Coronary artery (tissue), 2 donors: ENCODE data around the gene RPS6KL1.

Source experiments
- DNase-seq: peaks from one replicate; pipeline ENCODE4 v3.0.0-alpha.2; 2017; ENCODE audit warnings: low spot score
- H3K27ac ChIP-seq, 2 donors: fragments of 200-600 bp; sonication (generic); one replicate each; pipeline ENCODE4 v1.5.1; 2016 to 2019
- H3K4me3 ChIP-seq: fragments of 200-600 bp; sonication (generic); 2 replicates; pipeline ENCODE4 v1.5.1; 2016; ENCODE audit warnings: mild to moderate bottlenecking, moderate library complexity
- CTCF ChIP-seq: fragments of 200-600 bp; sonication (generic); IDR thresholded peaks from one replicate; pipeline ENCODE4 v1.5.1; 2019; ENCODE audit warnings: antibody characterized with exemption

The RPS6KL1 gene

GRCh38 chr14:74865156-74865555, 57.9 kb downstream of the RPS6KL1 start:
- H3K27ac ChIP-seq = no peak overlapping the region
- no peak for DNase-seq
- no peak overlapping the region for H3K4me3 ChIP-seq
- no peak for TF ChIP-seq CTCF

GRCh38 chr14:74864198-74864597, 58.9 kb downstream of the RPS6KL1 start:
- no peak overlapping the region for H3K4me3 ChIP-seq
- TF ChIP-seq CTCF = no peak
- DNase-seq = no peak
- H3K27ac ChIP-seq = no peak overlapping the region

DNA sequence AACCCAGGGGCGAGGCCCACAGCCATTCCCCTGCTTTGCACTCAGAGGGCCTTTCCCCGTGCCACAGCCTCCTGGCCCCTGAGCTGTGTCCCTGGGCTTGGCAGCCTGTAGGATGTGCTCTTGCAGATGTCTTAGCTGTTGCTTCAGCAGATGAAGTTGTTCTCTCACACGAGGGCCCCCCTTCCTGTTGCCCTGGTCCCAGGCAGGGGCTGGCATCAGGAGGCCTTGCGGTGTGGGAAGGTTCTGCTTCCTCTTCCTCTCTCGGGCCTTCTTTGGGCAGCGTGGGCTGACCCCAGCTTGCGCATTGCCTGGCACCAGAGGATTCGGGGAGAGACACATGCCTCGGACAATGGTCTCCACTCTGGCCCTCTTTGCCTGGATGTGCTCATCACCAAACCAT, 59.8 kb downstream of the RPS6KL1 start:
- no peak for TF ChIP-seq CTCF
- Histone ChIP-seq H3K4me3 (no peak overlapping the region), H3K27ac (no peak overlapping the region)
- no peak for DNase-seq

DNA sequence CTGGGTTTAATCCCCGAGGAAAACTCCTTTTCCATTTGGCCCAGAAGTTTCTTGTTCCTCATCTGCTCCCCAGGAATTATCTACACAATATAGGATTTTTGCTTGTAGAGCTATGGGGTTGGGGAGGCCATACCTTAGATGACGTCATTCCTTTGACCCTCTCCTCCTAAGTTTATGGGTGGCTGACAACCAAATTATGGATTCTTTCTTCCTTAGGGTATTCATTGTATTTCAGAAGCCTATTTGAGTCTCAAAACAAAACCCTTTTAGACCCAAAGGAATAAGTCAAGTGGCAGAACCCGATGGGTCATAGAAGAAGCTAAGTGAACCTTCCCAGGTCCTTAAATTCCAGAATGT, 61.3 kb downstream of the RPS6KL1 start:
- TF ChIP-seq CTCF = no peak
- Histone ChIP-seq H3K4me3 (no peak overlapping the region), H3K27ac (no peak overlapping the region)
- no peak for DNase-seq

- Histone ChIP-seq H3K4me3 (no peak overlapping the region), H3K27ac (no peak overlapping the region)
- peak; percentile 83 for DNase-seq
- peak; percentile 67 for TF ChIP-seq CTCF
Measured at GRCh38 chr14:74860899-74861733, 61.9 kb downstream of the RPS6KL1 start.

GRCh38 chr14:74859757-74860552, 63.1 kb downstream of the RPS6KL1 start:
- no peak overlapping the region for H3K27ac ChIP-seq
- DNase-seq = no peak
- no peak for TF ChIP-seq CTCF

More at GRCh38 chr14:74859757-74860552, 63.1 kb downstream of the RPS6KL1 start:
- H3K4me3 ChIP-seq = no peak overlapping the region
